ENCODE measurements around the gene RAB28.
A peak's percentile ranks its signal among the peaks of the same experiment; 100 is the strongest.

Gene RAB28

DNA sequence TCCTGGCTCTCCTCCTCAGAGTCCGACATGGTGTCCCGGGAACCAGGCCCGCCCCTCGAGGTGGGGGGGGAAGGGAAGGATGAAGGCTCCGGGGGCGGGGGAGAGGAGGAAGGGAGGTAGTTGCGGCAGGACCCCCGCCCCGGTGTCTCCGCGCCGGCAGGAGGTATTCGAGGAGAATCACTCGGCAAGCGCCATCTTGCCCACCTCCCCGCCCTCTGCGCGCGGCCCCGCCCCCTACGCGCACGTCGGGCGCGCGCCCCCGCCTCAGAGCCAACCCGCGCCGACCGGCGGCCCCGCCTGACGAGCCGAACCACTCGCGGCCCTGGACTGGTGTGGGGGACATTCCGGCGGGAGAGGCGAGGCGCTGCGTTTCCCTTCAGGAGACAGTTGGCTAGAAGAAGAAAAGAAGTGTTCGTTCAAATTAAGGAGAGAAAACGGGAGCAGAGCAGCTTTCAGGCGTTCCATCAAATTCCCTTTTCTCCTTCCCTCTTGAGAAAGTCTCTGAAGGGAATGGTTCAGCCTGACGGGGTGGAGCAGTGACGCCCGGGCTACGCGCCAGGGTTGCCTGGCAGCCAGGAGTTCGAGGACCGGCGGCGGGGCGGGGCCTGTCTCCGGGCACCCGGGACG lies at the start of gene RAB28:
Gene RAB28, minus strand, starts transcription at position 219 of the 627 bp plus-strand sequence.
- intact Hi-C loops (cut with DNase I) = loop anchor here (10.0 kb wide), 1 partner anchor 61 kb away; the partner anchor contains the start of gene NKX3-2
- DNase-seq = peak; percentile 89 to 99 (median 96)

GRCh38 chr4:13531625-13531998 lies 47.5 kb upstream of the RAB28 start:
- no peak for DNase-seq

GRCh38 chr4:13530823-13531624 lies 46.9 kb upstream of the RAB28 start:
- peak in 1 of 10 donors; percentile 52 for DNase-seq
- intact Hi-C loops (cut with DNase I) = no loop called here

More at GRCh38 chr4:13531625-13531998, 47.5 kb upstream of the RAB28 start:
- intact Hi-C loops (cut with DNase I) = no loop called here

- intact Hi-C loops (cut with DNase I) = no loop called here
- no peak for DNase-seq
Measured at GRCh38 chr4:13529128-13529919, 45.2 kb upstream of the RAB28 start.

GRCh38 chr4:13528821-13529127 lies 44.6 kb upstream of the RAB28 start:
- DNase-seq = no peak
- intact Hi-C loops (cut with DNase I) = no loop called here

- no peak for DNase-seq
Measured at GRCh38 chr4:13527981-13528820, 44.1 kb upstream of the RAB28 start.

DNA sequence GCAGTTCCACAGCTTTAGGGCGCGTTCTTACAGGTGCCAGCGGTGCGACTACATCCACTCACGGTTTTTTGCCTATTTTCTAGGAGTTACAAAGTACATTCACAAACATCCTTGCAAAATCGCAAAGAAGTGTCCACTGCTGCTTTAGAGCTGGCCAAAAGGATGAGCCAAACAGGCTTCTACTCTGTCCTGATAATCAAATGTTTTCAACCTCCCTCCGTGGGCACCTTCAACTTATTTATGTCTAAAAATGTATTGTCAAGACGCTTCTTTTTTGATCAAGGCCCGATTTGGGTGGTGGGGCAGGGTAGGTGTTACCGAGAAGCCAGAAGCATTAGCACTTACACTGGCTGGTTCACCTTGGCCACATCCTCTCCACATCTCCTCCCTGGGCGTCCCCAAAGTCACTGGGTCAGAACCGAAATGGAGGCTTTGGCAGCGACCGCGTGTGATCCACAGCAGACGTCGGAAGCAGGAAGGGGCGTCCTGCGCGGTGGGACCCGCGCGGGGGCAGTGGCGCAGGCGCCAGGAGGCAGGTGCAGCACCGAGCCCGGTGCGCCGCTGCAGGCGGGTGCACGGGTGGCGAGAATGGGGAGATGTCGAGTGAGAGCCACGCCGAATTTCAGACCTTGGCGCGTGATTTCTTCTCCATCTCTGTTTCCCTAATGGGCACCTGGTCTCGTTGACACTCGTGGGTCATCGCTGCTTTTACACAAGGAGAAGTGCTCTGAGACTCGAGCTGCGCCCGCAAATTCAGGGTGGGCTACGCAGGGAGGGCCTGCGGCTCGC lies 43.2 kb upstream of the RAB28 start:
- intact Hi-C loops (cut with DNase I) = no loop called here
- no peak for DNase-seq

More at GRCh38 chr4:13527981-13528820, 44.1 kb upstream of the RAB28 start:
- intact Hi-C loops (cut with DNase I) = no loop called here

DNA sequence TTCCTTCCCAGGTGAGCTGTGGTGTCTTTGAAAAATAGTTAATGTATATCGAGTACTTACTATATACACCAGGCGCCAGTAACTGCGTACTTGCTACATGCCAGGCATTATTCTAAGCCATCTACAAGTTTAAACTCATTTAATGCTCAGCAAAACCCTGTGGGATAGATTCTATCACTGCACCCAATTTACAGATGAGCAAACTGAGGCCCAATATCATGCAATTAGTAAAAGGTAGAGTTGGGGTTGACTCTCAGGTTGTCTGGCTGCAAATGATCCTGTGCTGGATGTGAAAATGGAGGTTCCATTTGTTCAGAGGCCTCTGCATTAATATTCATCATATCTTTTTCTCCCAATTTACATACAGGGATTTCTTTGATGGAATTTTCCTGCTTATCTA lies 42.5 kb upstream of the RAB28 start:
- intact Hi-C loops (cut with DNase I) = no loop called here
- DNase-seq = no peak

DNA sequence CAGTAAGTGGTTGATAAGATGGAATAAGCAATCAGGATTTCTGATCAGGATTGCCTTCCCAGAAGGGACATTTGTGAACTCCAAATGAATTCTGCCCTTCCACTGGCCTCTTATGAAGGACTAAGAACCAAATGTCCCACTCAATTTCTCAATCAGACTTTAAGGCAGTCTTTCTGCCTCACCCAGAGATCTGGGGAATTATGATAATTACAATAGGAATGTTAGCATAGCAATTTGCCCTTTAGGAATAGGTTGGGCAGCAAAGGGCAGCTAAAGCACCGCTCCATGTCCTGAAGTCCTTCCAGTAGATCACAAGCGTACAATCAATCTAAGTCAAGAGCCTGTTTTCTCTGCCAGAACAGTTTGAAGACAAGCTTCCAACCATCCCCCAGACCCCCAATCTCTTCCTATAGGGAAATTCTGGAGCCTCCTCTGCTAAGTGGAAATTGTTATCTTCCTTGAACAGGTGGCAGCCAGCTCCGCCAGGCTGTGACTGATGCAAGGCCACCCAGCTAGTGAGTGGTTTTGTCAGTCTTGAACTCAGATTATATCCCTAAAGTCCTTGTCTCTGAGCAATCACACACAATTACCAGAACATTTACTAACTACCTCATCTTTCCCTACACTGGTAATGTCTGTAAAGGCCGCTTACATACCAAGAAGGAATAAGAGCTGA lies 41.6 kb upstream of the RAB28 start:
- intact Hi-C loops (cut with DNase I) = no loop called here
- DNase-seq = no peak

GRCh38 chr4:13524504-13525243 lies 40.5 kb upstream of the RAB28 start:
- intact Hi-C loops (cut with DNase I) = no loop called here
- peak in 2 of 10 donors; percentile 41 to 45 for DNase-seq

- peak in 1 of 10 donors; percentile 66 for DNase-seq
- intact Hi-C loops (cut with DNase I) = no loop called here
Measured at GRCh38 chr4:13523591-13524503, 39.7 kb upstream of the RAB28 start.

- intact Hi-C loops (cut with DNase I) = no loop called here
- DNase-seq = no peak
Measured at GRCh38 chr4:13523105-13523477, 39.0 kb upstream of the RAB28 start.

GRCh38 chr4:13522282-13523104 lies 38.4 kb upstream of the RAB28 start:
- DNase-seq = peak in 1 of 10 donors; percentile 76
- intact Hi-C loops (cut with DNase I) = no loop called here

GRCh38 chr4:13521047-13521446 lies 36.9 kb upstream of the RAB28 start:
- DNase-seq = no peak
- intact Hi-C loops (cut with DNase I) = no loop called here

DNA sequence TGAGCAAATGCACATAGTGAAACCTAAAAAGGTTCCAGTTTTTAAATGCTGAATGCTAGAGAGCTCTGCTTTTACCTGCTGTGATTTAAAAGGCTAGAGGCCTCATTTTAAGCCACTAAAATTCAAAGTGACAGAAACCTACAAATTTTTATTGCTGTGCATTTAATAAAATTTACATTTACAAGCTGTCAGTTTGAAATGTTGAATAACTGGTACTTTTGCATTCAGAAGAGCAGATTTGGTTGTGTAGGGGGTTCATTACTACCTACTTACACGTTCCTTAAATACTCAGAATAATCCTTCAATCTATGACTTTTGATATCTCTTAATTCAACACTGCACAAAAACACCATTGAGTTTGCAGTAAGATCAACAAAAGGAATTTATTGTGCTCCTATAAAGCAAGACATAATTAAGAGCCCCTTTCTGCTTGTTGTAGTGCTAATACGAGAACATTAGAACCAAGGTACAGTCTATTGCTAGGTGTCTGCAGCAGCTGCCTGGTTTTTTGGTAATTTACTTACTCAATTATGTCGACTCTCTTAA lies 32.2 kb upstream of the RAB28 start:
- DNase-seq = no peak
- intact Hi-C loops (cut with DNase I) = no loop called here

GRCh38 chr4:13515268-13515667 lies 31.1 kb upstream of the RAB28 start:
- no peak for DNase-seq
- intact Hi-C loops (cut with DNase I) = no loop called here

All from posterior cingulate gyrus (tissue), 11 donors.